GM21737 (cell line): ENCODE results near the gene MAMSTR.
"Not testable (repeated sequence)": the region's sequence is repeated elsewhere in the genome, so short reads cannot be mapped to it uniquely, and the experiment has no call there.

ENCODE experiments used
- ATAC-seq: cut with Tn5 transposase; IDR thresholded peaks from one replicate; pipeline ENCODE4 v1.9.1; 2021; ENCODE audit warnings: mild to moderate bottlenecking, moderate library complexity; ENCODE audit not compliant: unreplicated experiment

Gene MAMSTR

GRCh38 chr19:48719263-48720171, at the start of gene MAMSTR:
MAMSTR (minus strand) TSS chr19:48719725; CDS start chr19:48719031, 694 bp downstream.
- no peak for ATAC-seq

- ATAC-seq = no peak
Measured at GRCh38 chr19:48768994-48769713, 49.6 kb upstream of the MAMSTR start.

- not testable (repeated sequence) for ATAC-seq
Measured at GRCh38 chr19:48768171-48768753, 48.7 kb upstream of the MAMSTR start.

- ATAC-seq = not testable (repeated sequence)
Measured at GRCh38 chr19:48765816-48766215, 46.3 kb upstream of the MAMSTR start.

GRCh38 chr19:48760504-48761205, 41.1 kb upstream of the MAMSTR start:
- no peak for ATAC-seq

- no peak for ATAC-seq
Measured at GRCh38 chr19:48757741-48758144, 38.2 kb upstream of the MAMSTR start.

GRCh38 chr19:48757089-48757675, 37.7 kb upstream of the MAMSTR start:
- no peak for ATAC-seq

- ATAC-seq = no peak
Measured at GRCh38 chr19:48756686-48757085, 37.2 kb upstream of the MAMSTR start.

- ATAC-seq = no peak
Measured at GRCh38 chr19:48756212-48756611, 36.7 kb upstream of the MAMSTR start.

- ATAC-seq = no peak
Measured at GRCh38 chr19:48755787-48756186, 36.3 kb upstream of the MAMSTR start.

GRCh38 chr19:48755084-48755641, 35.6 kb upstream of the MAMSTR start, which contains the start of gene FGF21:
FGF21 (plus strand) TSS chr19:48755524; CDS start chr19:48756237, 713 bp downstream.
- ATAC-seq = no peak

GRCh38 chr19:48752496-48753365, 33.2 kb upstream of the MAMSTR start, which contains the start of gene FUT1:
FUT1 (minus strand) TSS chr19:48752641; CDS start chr19:48751281, 1,360 bp downstream.
- ATAC-seq = no peak

- ATAC-seq = no peak
Measured at GRCh38 chr19:48751845-48752495, 32.4 kb upstream of the MAMSTR start.

GRCh38 chr19:48750771-48751504, 31.4 kb upstream of the MAMSTR start:
- ATAC-seq = no peak

- ATAC-seq = no peak
Measured at GRCh38 chr19:48750351-48750750, 30.8 kb upstream of the MAMSTR start.

GRCh38 chr19:48749571-48750198, 30.2 kb upstream of the MAMSTR start:
- no peak for ATAC-seq
